Prostate gland (tissue), 2 donors: ENCODE data around the gene TM9SF2.

Source experiments
- POLR2A ChIP-seq: fragments of 450-650 bp; IDR thresholded peaks from one replicate; pipeline ENCODE4 v1.6.1; 2016; ENCODE audit warnings: antibody characterized with exemption, mild to moderate bottlenecking
- POLR2AphosphoS5 ChIP-seq: sonication (generic); formaldehyde crosslinking; IDR thresholded peaks from one replicate; pipeline ENCODE4 v1.6.1; 2017; ENCODE audit warnings: antibody characterized with exemption
- TF ChIP-seq, protein P1 (sequence below), 4 experiments: fragments of 200-600 bp in 2 of 4; fragments of 450-650 bp in 2 of 4; sonication (generic) in 2 of 4; IDR thresholded peaks; 1 replicate in 3 of 4; 2 replicates in 1 of 4; pipeline ENCODE4 v1.5.1; 2016 to 2019; ENCODE audit warnings: antibody characterized with exemption in 4 of 4, mild to moderate bottlenecking in 2 of 4, moderate library complexity in 2 of 4

GRCh38 chr13:99498171-99499161 lies 2.8 kb upstream of the TM9SF2 start:
- TF ChIP-seq POLR2A (peak; percentile 61), POLR2AphosphoS5 (peak; percentile 95)
- TF ChIP-seq, protein P1, sequence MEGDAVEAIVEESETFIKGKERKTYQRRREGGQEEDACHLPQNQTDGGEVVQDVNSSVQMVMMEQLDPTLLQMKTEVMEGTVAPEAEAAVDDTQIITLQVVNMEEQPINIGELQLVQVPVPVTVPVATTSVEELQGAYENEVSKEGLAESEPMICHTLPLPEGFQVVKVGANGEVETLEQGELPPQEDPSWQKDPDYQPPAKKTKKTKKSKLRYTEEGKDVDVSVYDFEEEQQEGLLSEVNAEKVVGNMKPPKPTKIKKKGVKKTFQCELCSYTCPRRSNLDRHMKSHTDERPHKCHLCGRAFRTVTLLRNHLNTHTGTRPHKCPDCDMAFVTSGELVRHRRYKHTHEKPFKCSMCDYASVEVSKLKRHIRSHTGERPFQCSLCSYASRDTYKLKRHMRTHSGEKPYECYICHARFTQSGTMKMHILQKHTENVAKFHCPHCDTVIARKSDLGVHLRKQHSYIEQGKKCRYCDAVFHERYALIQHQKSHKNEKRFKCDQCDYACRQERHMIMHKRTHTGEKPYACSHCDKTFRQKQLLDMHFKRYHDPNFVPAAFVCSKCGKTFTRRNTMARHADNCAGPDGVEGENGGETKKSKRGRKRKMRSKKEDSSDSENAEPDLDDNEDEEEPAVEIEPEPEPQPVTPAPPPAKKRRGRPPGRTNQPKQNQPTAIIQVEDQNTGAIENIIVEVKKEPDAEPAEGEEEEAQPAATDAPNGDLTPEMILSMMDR (IDR thresholded peaks at IDR 0.05), result peak in 2 of 4 experiments; percentile 4 to 8
